GM21381 (cell line): ENCODE data around the gene OR2A5.
"Not testable (repeated sequence)": the region's sequence is repeated elsewhere in the genome, so short reads cannot be mapped to it uniquely, and the experiment has no call there.

ENCODE experiments used
- ATAC-seq: cut with Tn5 transposase; IDR thresholded peaks from one replicate; pipeline ENCODE4 v1.9.1; 2021; ENCODE audit warnings: mild to moderate bottlenecking, moderate library complexity; ENCODE audit not compliant: unreplicated experiment

Gene OR2A5

GRCh38 chr7:144048648-144049047, at the start of gene OR2A5:
Gene OR2A5, plus strand, starts transcription at chr7:144048948. Its CDS starts 1,454 bp downstream, at chr7:144050402.
- ATAC-seq: no peak

- ATAC-seq: no peak
Observed at GRCh38 chr7:144000020-144000419, 48.7 kb upstream of the OR2A5 start, which contains the start of gene OR6B1. Gene OR6B1, plus strand, starts transcription at chr7:144000320. Its CDS starts 3,677 bp downstream, at chr7:144003997.

DNA sequence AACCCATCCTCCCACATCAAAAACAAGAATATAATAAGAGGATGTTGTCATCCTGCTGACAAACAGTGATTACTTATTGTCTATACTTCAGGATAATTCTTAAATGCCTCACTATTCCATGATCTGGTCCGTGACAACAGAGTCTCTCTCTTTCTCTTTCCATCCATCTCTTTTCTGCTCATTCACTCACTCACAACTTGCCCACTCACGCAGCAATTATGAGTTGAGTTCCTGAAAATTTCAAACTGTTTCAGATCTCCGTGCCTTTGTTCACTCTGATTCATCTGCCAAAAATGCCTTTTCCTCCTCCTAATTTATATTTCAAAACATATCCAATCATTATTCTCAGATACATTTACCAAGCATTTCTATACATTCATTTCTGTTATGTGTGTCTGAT, 47.2 kb upstream of the OR2A5 start:
- no peak for ATAC-seq

- no peak for ATAC-seq
Observed at GRCh38 chr7:144004703-144005102, 44.0 kb upstream of the OR2A5 start.

- ATAC-seq: no peak
Observed at GRCh38 chr7:144006029-144006691, 42.6 kb upstream of the OR2A5 start.

GRCh38 chr7:144006692-144007042, 42.1 kb upstream of the OR2A5 start:
- no peak for ATAC-seq

- no peak for ATAC-seq
Observed at GRCh38 chr7:144009361-144009760, 39.4 kb upstream of the OR2A5 start.

DNA sequence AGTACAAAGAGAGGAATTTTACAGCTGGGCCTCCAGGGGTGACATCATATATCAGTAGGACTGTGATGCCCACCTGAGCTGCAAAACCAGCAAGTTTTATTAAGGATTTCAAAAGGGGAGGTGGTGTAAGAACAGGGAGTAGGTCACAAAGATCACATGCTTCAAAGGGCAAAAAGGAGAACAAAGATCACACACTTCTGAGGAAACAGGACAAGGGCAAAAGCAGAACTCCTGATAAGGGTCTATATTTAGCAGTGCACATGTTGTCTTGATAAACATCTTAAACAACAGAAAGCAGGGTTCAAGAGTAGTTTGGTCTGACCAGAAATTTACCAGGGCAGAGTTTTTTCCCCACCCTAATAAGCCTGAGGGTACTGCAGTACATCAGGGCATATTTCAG, 38.7 kb upstream of the OR2A5 start:
- ATAC-seq: not testable (repeated sequence)

DNA sequence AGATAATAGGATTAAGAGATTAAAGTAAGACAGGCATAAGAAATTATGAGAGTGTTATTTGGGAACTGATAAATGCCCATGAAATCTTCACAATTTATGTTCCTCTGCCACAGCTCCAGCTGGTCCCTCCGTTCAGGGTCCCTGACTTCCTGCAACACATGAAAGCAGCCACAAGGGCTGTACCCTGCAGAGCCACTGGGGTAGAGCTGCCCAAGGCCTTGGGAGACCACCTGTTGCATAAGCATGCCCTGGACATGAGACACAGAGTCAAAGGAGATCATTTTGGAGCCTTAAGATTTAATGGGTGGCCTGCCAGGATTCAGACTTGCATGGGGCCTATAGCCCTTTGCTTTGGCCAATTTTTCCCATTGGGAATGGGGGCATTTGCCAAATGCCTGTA, 37.9 kb upstream of the OR2A5 start:
- ATAC-seq: not testable (repeated sequence)

DNA sequence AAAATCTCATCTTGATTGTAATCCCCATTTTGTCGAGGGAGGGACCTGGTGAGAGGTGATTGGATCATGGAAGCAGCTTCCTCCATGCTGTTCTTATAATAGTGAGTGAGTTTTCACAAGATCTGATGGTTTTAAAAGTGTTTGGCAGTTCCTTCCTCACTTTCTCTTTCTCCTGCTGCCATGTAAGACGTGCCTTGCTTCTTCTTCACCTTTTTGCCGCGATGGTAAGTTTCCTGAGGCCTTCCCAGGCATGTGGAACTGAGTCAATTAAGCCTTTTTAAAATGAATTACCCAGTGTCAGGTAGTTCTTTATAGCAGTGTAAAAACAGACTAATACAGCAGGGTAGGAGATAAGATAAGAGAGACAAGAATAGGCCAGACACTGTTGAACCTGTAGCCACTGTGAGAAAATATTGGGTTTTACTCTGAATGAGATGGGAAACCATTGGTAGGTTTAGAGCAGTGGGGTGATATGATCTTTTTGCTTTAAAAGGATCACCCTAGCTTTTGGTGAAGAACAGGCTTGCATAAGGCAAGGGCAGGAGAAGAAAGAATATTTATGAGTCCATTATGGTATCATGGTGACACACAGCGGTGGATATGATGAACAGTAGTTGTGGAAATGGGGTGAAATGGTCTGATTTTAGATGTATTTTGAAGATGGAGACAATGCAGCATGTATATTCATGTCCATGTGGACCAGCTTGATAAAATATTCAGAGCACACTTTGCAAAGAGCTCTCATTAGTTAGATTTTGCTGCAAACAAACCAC, 37.1 kb upstream of the OR2A5 start:
- no peak for ATAC-seq

- ATAC-seq: no peak
Observed at GRCh38 chr7:144018065-144018464, 30.7 kb upstream of the OR2A5 start.

DNA sequence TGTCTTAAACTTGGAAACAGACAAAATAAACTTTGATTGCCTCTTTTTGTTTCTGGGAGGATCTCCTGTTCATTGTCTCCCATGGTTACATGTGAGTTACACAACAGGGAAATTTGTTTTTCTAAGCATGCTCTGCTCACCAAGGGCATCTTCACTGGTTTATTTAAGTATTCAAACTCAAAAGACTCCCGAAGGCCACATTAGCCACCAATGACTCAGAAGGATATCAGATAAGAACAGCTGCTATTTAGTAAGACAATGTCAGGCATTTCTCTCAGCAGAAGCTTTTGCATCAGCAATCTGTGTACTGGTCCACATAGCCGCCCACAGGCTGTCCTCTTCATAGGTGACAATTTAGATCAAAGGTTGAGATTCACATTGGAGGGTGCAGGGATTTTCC, 29.3 kb upstream of the OR2A5 start:
- no peak for ATAC-seq

DNA sequence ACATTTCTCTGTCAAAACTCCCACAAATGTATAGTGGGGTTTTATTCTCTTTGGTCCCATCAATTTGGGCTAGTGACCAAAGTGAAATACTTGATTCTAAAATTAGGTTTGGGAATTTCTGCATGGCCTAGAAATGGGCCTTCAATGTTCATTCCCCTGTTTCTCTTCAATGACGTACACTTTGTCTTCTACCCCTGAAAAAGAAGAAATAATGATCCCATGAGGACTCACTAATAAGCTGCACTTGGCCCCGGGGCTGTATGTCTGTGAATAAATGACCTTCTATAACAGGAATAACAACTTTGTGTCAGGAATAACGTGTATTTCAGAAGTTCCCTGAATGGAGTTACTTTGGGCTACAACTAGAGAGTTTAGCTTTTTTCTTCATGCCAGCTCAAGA, 28.4 kb upstream of the OR2A5 start:
- no peak for ATAC-seq

DNA sequence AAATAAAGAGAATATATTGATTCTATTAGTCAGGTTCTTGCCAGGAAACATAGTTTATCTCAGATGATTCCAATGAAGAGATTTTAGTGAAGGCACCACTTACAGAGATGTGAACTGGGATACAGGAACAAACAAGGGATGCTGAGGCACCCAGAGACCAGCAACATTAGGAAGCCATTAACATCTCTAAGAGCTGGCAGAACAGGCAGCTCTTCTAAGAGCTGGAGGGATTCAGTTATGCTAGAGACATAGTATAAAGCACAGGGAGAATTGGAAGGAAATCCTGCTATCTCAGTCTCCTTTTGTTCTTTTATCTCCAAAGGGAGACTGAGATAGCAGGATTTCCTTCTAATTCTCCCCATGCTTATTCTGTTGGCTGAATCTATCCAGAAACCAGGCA, 26.6 kb upstream of the OR2A5 start:
- ATAC-seq: no peak

DNA sequence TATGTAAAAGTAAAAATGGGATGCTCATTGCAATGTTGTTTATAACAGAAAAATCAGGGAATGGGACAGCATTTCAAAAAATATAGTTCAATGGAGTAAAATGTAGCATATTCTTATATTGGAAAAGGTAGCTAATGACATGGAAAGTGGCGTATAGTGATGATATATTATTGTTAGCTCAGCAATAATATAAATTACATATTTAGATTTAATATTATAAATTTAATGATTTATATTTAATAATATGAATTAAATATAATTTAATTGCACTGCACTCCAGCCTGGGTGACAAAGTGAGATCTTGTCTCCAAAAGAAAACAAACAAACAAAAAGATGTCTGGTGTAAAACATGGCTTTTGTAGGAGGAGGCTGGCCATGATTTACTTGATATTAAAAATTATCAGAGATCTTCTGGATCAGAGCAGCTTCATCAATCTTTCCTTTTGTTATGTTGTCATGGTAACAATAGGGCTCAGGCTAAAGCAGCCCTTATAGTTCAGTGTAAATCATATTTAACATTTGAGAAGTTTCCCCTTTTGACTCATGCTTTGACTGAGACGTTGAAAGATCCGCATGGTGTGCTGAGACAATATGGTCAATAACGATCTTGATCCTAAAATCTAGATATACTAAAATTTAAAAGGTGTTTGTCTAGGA, 25.4 kb upstream of the OR2A5 start:
- no peak for ATAC-seq

GRCh38 chr7:144024213-144024612, 24.5 kb upstream of the OR2A5 start:
- no peak for ATAC-seq

- no peak for ATAC-seq
Observed at GRCh38 chr7:144026203-144026883, 22.4 kb upstream of the OR2A5 start.

GRCh38 chr7:144027070-144027469, 21.7 kb upstream of the OR2A5 start:
- no peak for ATAC-seq

DNA sequence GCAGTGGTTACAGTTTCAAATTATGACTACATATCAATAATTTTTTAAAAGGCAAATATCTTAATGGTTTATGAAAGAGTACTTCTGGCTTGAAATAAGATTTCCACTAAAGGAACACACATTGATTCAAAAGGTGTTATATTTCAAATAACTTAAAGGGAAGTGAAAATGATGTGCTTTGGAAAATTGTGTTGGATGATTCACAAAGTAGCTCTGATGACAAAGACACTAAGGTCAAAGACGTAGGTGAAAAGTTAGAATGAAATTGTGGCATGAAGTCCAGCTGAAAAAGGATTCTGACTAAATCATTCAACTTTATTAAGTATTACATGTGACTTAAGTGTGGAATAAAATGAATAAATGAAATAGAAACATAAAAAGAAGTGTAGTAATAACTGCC, 20.8 kb upstream of the OR2A5 start:
- no peak for ATAC-seq

DNA sequence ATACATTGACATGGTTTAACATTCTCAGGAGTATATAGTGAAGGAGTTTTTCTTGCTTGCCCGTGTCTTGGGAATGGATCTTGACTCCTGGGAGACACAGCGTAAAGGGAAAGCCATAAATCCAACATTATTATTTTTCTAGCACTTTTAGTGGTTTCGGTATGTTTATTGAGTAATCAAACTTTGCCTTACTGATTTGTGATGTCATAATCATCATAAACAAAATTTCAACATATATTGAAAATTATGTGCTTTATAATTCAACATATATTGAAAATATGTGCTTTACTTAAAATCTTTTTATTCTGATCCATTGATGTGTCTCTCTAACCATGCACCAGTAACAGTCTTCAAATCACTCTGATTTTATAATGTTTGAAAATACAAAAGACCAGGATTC, 20.2 kb upstream of the OR2A5 start:
- ATAC-seq: no peak

DNA sequence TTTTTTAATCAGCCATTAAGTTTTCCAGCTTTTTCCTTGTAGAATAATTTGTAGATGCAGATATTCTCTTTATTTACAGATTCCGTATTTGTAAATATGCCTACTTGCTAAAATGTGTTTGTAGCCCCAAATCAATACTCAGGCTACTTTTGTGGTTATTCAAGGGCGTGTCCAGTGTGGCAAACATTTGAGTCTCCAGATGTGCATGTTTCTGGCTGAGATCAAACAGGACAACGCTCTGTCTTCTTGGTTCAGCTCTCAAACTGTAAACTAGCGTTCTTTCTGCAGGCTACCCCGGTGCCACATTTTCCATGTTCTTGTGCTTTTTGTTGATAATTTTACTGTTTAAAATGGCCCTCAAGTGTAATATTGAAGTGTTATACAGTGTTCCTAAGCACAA, 16.2 kb upstream of the OR2A5 start:
- no peak for ATAC-seq
